Embryonic facial prominence (tissue), 1 donor: Measurements from ENCODE around the gene CRYZ.
"Not testable (repeated sequence)": the region's sequence is repeated elsewhere in the genome, so short reads cannot be mapped to it uniquely, and the experiment has no call there.

ENCODE experiments used
- DNase-seq: peaks from one replicate; pipeline ENCODE4 v3.0.0-alpha.2; 2016; ENCODE audit errors: extremely low spot score

CRYZ gene

GRCh38 chr1:74732960-74733603 lies at the start of gene CRYZ, which contains the start of gene TYW3:
Gene CRYZ, minus strand, starts transcription at chr1:74733050. Its CDS starts 8,229 bp downstream, at chr1:74724821.
Gene TYW3, plus strand, starts transcription at chr1:74733152. Its CDS starts 93 bp downstream, at chr1:74733245.
- peak; percentile 92 for DNase-seq

- DNase-seq: no peak
Observed at GRCh38 chr1:74780594-74780993, 47.7 kb upstream of the CRYZ start.

GRCh38 chr1:74779750-74780149 lies 46.9 kb upstream of the CRYZ start:
- DNase-seq: no peak

- DNase-seq: no peak
Observed at GRCh38 chr1:74777525-74777924, 44.7 kb upstream of the CRYZ start.

GRCh38 chr1:74775735-74776134 lies 42.9 kb upstream of the CRYZ start:
- DNase-seq: no peak

GRCh38 chr1:74773582-74773981 lies 40.7 kb upstream of the CRYZ start:
- DNase-seq: no peak

- DNase-seq: no peak
Observed at GRCh38 chr1:74772945-74773344, 40.1 kb upstream of the CRYZ start.

GRCh38 chr1:74771913-74772515 lies 39.2 kb upstream of the CRYZ start:
- DNase-seq: peak; percentile 82

GRCh38 chr1:74767490-74767889 lies 34.6 kb upstream of the CRYZ start:
- no peak for DNase-seq

GRCh38 chr1:74766579-74766978 lies 33.7 kb upstream of the CRYZ start:
- no peak for DNase-seq

GRCh38 chr1:74763807-74764206 lies 31.0 kb upstream of the CRYZ start:
- no peak for DNase-seq

- DNase-seq: not testable (repeated sequence)
Observed at GRCh38 chr1:74756650-74757049, 23.8 kb upstream of the CRYZ start.

GRCh38 chr1:74755475-74755874 lies 22.6 kb upstream of the CRYZ start:
- no peak for DNase-seq

GRCh38 chr1:74753104-74753503 lies 20.3 kb upstream of the CRYZ start:
- DNase-seq: no peak

GRCh38 chr1:74748960-74749359 lies 16.1 kb upstream of the CRYZ start:
- DNase-seq: no peak

- DNase-seq: not testable (repeated sequence)
Observed at GRCh38 chr1:74745247-74745646, 12.4 kb upstream of the CRYZ start.

- not testable (repeated sequence) for DNase-seq
Observed at GRCh38 chr1:74740307-74740980, 7.6 kb upstream of the CRYZ start.

- no peak for DNase-seq
Observed at GRCh38 chr1:74737333-74737732, 4.5 kb upstream of the CRYZ start.

GRCh38 chr1:74733604-74734484 lies 994 bp upstream of the CRYZ start:
- DNase-seq: peak; percentile 56

GRCh38 chr1:74732071-74732946 lies 541 bp downstream of the CRYZ start:
- not testable (repeated sequence) for DNase-seq
